CD4-positive, alpha-beta T cell treated with Interleukin-17A for 1 hour (primary cell): ENCODE data around the gene UNC5A.

ENCODE experiments used
- DNase-seq: peaks from one replicate; pipeline ENCODE4 v3.0.0-alpha.2; 2020

UNC5A gene

DNA sequence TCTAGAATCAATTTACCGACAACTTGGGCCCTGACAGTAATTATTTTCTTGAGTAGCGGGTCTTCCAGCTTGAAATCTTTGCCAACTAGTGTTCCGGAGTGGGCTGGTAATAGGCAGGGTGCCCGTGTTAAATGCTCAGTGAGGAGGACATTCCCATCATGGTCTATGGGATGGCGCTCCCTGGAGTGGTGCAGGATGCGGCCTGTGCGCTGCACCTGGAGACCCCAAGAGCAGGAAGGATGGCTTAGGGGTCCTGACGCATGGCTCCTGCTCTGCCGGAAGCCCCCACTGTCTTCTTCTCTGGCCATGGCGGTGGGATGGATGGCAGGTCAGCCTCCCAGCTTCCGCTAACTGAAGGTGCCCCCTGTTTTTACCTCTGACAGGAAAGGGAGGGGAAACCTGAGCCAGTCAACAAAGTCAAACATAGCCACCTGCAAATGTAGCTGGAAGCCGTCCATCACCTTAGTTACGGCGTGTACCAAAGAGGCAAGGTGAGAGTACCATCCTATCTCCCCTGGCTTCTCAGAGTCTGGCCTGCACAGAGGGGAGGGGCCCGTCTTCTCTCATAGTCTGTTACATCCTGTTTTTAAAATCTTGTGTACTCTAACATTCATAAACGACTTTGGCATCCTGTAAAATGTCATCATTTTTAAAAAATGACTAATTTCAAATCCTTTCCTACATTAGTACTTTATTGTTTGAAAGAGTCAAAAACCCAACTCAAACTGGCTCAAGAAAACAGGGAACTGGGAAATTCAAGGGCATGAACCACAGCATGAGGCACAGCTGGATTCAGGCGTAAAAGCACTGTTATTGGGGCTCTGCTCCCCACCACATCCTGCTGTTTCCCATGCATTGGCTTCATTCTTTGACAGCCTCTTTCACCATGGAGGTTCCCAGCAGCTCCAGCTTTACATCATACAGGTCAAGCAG lies 28.5 kb upstream of the UNC5A start:
- no peak for DNase-seq

DNA sequence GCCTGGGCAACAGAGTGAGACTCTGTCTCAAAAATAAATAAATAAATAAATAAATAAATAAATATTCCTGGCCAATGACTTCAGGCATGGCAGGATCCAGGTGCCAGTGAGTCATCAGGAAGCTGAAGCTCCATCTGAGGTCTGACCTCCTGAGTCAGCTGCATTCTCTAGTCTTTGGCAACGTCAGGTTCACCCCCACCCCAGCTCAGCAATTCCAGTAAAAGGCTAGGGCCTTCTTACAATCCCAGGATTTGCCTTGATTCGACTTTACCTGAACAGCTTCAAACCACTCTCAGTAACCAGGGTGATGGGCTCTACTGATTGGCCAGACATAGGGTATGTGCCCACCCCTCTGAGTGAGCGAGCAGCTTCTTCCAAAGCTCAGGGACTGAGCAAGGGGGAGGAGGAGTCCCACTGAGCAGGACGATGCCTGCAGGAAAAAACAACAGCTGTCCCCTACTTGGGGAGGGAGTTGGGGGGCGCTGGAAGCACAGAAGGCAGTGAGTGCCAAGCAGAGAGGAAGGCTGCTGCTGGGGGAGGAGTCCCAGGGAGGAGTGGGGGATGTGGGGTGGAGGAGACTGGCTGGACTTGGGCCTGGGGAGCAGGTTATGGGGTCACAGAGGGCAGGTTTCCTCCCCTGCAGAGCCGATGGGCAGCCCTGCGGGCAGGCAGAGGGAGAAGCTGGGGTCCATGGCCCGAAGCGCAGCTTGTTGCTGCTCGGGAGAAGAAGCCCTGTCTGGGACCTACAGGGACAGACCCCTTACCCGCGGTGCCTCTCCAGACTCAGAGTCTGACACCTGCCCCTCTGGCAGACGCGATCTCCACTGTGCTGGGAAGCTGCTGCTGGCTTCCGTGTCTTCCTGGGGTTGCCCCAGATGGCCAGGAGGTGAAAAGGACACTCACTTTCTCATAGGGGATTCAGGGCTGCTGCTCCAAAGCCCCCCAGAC lies 25.9 kb upstream of the UNC5A start:
- no peak for DNase-seq

DNA sequence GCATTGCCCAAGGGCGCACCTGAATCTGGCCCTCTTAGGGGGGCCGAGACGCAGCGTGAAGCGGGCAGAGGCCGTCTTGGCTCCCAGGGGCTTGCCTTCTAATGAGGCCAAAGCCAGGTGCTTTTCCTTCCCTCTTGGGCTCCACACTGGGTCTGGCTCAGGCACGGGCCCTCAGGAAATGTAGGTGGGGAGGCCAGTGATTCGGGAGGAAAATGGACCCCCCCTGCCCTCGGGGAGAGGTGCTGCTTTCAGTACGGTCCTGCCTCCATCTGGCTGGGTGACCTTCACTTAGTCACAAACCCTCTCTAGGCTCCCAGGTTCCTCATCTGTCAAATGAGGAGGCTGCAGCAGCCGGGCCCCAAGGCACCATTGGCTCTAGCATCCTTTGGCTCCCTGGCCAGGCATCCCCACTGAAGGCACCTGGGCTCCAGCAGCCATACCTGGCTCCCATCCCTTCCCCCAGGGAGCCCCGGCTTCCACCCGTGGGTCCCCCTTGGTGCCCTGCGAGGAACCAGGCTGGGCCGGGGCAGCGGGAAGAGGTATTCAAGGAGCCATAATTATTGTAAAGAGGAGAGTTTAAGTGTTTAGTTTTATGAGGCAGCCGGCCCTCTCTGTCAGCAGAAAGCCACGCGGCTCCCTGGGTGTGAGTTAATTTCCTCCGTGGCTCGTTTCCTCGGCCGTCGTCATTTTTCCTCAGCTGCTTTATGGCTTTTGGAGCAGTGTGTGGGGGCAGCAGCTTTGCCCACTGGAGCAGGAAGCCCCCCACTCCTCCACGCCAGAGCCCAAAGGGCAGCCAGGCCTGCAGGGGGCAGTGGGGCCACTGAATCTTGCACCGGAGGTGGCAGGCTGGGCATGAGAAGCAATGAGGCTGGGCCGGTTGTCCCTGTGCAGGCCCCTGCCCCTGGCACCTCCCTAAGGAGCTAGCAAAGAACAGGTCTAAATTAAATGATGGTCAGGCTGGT lies 24.9 kb upstream of the UNC5A start:
- DNase-seq = no peak

DNA sequence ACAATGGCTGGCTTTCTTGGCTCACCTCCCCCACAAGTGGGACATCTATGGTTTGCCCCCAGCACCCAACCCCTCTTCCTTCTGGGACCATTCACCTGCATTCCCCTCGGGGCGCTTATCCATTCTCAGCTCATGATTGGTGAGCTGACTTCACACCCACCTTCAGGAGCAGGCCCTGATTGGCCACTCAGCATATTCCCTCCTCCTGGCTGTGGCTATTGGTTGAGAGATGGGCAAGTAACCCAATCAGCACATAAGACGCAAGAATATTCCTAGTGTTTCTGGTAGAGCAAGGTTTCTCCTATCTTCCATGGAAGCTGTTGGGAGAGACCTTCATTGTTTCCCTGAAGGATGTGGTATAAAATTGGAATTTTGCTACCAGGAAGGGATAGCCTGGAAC lies 22.7 kb upstream of the UNC5A start:
- DNase-seq = no peak

DNA sequence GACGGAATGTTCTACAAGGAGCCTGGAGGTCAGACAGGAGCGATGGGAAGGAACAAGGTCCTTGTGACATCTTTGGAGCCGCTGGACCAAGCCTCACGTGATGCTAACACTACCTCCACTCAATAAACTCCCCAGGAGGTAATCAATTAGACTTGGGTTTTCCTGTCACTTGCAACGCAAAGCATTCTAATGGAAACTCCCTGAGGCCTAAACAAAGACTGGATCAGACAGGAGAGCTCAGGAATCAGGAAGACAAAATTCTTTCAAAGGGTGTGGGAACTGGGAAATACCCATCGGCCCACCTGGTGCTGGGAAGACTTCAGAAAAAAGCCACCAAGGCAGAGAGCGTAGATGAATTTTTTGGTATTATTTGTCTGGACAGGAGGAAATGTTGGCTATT lies 22.3 kb upstream of the UNC5A start:
- DNase-seq = no peak

DNA sequence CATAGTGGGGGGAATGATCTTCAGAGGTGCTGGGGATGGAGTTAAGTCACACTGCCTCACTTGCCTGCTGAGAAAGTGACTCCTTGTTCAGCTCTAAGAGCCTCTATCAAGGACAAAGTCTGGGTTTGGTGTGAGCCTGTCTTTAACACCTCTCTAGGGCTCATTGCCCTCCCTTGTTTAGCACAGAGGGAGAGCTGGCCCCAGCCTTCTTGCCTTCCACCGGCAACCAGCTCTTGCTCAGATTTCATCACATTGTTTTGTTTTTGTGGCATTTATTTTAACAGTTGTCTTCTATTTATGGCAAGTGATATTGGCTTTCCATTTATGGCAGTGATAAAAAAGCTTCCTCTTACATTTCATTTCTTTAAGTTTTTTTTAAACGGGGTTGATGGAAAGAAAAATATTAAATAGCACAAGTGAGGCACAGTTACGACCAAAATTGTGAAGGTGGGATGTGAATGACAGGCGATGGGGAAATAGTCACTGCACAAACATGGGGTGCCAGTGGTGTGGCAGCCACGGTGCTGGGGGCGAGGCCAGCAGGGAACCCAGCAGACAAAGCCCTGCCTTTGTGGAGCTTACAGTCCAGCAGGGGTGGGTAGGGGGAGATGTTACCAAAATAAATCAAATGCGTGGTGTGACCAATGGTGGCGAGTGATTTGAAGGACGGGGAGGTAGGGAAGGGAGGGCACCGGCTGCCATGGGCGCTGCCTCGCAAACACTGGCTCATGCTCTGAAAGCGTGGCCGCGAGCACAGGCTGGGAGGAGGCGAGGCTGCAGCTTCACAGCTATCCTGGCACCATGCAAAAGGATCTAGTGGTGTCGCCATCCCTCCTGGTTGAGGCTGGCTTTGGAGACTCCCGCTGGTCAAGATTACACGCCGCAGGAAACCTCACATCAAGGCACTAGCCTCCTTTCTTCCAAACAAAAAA lies 21.2 kb upstream of the UNC5A start:
- no peak for DNase-seq

DNA sequence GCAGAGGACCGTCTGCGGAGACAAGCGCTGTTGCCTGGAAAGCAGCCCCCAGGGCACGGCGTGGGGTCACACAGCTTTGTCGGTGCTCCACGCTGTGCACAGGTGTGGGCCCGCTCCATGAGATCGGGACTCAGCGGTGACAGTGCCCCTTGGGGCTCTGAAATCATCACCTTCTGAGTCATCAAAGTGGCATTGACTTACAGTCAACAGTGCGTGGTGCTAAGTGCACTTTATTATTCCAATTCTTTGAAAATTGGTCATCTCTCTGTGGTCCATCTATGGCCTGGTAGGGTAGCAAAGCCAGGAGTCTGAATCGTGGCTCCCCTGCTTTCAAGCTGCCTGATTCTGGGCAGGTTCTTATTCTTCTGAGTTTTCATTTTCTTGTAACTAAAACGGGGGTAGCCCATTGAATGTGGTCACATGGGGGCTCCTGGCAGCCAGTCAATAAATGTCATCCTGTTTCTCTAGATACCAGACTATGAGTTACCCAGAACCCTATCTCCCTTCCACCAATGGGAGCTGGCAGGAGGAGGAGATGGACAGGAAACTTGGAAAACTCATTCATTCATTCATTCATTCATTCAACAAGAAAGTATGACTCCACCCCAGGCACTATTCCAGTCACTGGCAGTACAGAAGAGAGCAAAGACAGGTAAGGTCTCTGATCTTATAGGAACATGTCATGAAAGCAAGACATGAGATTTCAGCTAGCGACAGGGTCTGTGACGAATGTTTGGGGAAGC lies 20.3 kb upstream of the UNC5A start:
- no peak for DNase-seq

DNA sequence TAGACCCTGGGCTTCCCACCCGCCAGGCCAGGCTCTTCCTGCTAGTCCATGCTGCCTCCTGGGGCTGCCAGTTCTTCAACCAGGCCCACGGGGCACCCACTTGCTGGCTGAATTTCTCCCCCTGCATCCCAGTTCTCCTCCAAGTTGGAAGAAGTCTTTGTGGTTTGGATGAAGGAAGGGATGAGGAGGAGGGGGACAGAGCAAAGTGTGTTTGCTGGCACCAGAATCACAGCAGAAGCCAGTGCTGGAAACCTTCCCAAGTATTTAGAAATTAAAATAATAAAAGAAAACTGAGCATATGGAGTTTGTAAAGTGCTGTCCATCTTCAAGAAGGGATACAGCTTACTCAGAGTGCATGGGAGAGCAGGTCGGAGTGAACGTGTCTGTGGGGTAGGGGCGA lies 19.4 kb upstream of the UNC5A start:
- no peak for DNase-seq

DNA sequence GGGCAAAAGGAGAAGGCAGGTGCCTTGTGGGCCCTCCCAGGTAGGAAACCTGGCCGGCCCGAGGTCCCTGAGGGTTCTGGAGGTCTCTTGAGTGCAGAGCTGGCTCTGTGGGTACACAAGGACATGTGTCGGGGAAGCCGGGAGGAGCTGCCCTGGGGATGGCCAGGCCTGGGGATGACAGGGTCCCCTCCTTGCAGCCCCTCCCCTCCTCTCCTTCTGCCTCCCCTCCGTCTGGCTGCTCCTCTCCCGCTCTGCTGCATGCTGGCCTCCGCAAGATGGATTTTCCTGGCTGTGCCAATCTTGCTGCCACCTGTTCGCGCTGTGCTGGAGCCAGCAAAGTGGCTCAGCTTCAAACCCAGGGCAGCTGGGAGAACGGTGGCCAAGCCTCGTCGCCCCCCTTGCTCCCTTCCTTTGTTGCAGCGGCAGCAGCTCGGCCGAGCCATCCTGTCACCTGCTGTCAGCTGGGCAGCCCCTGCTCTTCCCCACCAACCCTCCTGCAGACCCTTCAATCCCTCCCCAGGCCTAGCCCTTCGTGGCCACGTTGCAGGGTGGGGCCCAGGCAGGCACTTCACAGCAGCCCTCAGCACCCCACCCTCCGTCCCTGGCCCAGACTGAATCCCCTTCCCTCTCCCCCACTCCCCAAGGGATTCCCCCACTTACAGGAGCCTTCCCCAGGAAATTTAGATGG lies 17.6 kb upstream of the UNC5A start:
- DNase-seq = no peak

DNA sequence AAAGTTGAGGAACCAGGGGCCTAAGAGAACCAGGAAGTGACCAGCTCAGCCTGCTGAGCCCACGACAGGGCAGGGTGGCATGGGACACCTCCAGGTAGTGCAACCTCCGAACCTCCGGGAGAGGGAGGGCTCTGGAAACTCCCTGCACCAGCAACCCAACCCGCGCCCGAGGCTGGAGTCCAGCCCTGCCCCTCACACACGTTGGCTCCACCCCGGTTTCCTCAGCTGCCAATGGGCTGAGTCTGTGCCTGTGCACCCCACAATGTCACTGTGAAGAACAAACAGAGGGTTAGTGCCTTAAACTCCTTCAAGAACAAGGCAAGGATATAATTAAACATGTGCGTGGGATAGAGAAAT lies 17.0 kb upstream of the UNC5A start:
- DNase-seq = no peak

DNA sequence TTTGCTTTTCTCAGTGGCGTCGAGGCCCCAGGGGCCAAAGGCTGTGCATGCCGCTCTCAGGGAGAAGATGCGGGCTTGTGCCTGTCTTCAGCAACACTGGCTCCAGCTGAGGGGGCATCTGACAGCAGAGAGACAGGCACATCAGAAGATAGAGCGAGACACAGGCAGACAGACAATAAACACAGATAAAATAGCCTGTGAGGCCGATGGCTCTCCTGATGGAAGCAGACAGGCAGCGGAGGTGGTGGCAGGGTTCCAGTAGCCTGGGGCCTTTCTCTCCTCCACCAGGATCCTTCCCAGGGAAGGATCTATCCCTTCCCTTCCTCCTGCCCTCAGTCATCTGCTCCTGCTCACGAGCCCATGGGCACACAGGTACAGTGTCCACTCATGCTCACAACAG lies 16.6 kb upstream of the UNC5A start:
- no peak for DNase-seq

DNA sequence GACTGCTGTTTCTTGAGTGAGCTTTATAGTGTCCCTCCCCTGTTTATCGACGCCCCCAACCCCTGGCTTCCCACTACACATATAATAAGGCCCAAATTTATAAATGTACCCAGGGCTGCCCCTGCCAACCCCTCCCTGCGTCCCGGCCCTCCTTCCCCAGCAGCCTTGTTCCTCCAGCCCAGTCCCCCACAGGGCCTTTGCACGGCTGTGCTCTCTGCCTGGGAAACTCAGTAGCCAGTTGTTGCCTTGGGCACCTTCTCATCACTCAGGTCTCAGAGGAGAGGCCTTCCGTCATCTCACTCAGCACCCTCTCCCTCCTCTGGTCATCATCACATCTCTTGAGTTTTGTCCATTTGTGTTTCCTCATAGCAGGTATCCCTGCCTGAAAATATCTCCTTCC lies 15.8 kb upstream of the UNC5A start:
- no peak for DNase-seq

DNA sequence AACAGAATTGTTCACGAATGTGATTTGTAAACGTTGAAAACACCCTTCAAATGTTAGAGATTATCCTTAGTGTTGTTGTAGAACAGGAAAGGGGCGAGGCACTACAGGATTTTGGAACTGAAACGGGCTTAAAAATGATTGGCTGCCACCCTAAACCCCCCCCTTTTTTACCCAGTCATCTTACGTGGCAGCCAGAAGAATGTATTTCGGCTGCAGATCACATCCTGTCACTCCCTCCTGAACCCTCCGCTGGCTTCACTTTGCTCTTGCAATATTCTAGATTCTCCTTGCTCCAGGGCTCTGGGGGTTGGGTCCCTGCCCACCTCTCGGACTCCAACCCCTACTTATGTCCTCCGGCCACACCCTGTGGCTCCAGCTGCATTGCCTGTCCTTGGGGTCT lies 13.9 kb upstream of the UNC5A start:
- no peak for DNase-seq

DNA sequence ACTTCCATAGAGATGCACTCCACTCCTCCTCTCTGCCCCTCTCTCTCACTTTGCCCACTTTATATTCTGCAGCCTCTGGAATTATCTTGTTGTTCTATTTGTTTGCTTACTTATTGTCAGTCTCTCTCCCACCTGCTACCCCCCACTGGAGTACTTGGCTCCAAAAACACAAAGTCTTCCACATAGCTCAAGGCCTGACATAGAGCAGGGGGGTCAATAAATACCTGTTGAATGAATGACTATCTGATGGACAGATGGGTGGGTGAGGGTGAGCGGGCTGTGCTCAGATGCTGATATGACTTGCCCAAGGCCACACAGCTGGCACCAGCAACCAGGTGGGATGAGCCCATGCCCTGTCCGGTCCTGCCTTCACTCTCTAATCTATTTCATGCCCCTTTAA lies 13.4 kb upstream of the UNC5A start:
- DNase-seq = no peak

DNA sequence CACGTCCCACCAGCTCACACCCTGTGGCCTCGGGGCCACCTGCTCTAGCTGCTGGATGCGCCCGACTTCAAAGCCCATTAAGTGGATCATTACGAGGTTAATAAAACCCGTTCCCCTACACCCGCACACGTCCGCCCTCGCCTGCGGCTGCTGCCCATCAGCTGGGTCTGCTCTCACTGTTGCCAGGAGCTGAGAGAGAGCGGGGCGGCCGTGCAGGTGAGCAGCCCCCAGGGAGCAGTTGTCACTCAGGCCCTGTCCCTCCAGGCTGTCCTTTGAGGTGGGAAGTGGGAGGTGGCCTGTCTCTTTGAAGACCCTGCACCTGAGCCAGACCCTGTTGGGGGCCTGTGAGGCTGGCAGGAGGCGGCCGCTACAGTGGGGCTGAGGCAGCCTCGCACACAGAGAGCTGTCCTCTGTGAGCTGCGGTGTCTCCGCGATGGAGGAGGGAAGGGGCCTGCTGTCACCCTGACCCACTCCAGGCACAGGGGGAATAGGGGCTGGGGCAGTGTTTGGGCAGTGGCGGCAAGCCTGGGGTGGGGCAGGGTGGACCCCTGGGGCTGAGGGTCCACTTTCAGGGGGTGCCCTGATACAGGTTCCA lies 12.8 kb upstream of the UNC5A start:
- DNase-seq = no peak

DNA sequence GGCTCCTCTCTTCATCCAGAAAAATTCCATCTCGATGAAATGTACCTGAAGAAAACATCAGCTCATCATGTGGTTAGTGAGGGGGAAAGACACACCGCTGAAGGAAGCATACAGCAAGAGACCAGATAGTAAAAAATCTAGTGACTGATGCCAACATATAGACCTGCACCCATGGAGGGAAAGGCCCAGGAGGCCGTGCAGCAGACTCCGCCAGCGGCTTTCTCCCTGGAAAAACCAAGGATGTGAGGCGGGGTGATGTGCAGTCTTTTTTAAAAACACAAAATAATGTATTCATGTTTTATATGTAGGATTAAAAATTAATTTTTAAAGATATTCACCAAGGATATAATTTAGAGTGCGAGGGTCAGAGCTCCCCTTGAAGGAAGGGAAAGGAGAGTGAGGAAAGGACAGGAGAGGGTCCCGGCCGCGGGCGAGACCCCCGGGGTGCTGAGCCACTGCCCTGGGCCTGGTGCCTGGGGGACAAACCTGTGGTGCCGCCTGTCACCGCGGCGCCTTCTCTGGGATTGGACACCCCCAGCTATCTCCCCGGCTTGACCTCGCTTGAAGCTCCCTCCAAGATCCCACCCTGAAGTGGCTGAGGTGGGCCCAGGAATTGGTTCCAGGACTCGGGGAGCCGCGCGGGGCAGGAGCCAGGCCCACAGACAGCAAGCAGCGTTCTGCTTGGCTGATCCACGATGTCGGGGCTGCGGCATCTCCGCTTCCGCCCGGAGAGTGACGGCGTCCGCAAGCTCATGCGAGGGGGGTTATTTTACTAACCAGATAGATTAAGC lies 12.1 kb upstream of the UNC5A start:
- no peak for DNase-seq

DNA sequence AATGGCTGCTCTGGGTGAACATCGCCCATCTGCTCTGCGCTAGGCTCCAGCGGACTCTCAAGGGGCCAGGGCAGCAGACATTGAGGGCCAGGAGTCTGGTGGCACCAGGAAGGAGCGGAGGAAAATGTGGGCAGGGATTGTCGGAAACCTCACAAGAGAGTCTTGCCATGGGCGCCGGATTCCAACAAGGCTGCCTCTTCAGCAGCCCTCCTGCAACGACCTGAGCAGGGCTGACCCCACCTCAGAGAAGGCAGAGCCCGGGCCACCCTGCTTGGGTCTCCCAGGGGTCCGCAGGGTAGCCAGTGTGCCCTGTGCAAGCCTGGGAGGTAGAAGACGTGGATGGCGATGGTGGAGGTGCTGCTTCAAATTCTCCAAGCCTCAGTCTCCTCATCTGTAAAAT lies 11.4 kb upstream of the UNC5A start:
- DNase-seq = no peak

DNA sequence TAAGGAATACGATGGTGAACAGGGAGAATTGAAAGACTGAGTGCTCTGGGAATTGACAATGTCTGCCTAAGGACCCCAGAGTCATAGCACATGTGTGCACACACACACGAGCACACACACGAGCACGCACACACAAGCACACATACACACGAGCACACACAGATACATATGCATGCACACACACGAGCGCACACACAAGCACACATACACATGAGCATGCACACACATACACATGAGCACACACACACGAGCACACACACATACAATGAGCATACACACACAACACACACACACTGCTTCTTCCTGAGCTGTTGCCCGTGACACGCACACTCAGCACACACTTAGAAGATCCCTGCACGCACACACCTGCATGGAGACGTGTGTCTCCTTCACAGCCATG lies 10.9 kb upstream of the UNC5A start:
- no peak for DNase-seq

DNA sequence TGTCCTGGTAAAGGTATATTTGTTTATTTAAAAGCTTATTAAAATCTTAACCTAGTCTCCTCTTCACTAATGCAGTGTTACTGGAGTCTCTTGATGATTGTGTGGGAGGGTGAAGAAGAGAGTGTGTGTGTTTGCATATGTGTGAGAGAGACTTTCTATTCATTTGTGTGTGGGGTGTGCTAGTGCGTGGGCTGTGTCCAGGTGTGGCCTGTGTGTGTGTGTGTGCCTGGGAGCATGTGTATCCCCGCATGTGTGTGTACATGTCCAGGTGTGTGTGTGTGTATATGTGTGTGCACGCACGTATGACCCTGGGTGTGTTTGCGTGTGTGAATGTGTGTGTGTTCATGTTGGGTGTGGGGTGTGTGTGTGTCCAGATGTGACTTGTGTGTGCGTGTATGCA lies 10.3 kb upstream of the UNC5A start:
- no peak for DNase-seq
